AG08396 (cell line): ENCODE results near the gene STYX.

ENCODE experiments used
- DNase-seq: peaks from one replicate; pipeline ENCODE4 v3.0.0; 2012; ENCODE audit warnings: low spot score, mixed read lengths

The STYX gene, protein sequence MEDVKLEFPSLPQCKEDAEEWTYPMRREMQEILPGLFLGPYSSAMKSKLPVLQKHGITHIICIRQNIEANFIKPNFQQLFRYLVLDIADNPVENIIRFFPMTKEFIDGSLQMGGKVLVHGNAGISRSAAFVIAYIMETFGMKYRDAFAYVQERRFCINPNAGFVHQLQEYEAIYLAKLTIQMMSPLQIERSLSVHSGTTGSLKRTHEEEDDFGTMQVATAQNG

DNA sequence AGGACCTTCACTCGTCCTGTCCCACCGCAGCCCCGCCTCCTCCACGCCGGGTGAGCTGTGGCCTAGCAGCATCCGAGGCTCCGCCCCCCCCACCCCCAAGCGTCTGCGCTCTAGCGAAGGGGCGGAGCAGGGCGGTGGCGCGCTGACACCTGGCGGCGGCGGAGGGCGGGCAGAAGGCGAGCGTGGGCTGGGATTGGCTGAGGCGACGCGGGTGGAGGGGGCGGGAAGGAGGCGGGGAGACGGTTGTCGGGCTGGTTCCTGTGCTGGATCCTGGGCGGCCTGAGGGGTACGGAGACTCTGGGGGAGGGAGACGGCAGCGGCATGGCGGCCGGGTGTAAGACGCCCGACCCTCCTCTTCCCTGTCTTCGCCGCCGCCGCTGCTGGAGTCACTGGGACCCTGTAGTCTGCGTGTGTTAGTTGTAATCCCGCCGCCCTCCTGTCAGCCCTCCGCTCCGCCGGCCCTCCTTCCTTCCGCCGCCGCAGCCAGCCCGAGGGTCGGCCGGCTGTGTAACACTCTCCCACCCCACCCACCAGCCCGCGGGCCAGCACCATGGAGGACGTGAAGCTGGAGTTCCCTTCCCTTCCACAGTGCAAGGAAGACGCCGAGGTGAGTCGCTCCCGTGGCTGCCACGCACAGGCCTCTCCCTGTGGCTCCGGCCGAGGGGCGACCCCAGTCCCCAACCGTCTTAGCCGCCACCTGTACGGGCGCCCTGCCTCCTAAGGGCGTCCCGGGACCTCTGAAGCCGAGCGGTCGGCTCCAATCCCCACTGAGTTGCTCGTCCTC, at the start of gene STYX:
Gene STYX, plus strand, starts transcription at position 242 of the 784 bp plus-strand sequence. Its CDS starts 309 bp downstream, at position 551.
- DNase-seq, result peak; percentile 96

DNA sequence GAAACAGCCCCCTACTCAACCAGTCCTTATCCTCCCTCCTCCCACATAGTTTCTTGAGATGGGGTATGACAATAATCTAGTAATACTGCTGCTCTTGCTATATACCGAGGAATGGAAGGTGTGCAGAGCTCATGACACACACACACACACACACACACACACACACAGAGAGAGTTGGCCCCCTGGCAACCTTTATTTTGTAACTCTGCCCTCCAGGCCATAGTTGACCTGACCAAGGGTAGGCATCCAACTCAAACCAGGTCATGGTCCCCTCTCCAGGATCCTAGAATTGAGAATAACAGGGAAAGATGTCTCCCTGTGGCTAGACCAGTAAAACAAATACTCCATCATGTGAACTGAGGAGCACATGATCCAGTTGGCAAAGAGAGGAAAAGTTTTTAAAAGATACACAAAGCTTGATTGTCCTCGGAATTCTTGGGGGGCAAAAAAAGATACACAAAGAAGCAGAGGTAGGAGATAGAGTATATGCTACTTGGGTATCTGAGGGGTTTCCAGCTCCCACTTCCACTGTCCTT, 45.9 kb upstream of the STYX start:
- DNase-seq, result no peak

DNA sequence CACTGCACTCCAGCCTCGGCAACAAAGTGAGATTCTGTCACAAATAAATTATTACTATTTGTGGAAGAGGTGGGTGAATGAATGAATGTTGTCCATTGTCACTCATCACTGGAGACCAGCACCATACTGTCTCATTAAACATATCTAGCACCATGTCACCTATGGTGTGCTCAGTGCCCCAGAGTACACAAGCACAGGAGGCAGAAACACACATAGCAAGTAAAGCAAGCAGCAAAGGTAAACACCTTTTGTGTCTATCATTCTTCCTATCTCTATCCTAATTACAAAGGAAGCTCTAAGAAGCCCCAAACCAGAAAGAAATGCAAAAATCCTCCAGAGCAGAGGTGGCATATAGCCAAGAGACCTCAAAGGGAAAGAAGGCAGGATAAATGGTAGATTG, 43.8 kb upstream of the STYX start:
- no peak for DNase-seq

DNA sequence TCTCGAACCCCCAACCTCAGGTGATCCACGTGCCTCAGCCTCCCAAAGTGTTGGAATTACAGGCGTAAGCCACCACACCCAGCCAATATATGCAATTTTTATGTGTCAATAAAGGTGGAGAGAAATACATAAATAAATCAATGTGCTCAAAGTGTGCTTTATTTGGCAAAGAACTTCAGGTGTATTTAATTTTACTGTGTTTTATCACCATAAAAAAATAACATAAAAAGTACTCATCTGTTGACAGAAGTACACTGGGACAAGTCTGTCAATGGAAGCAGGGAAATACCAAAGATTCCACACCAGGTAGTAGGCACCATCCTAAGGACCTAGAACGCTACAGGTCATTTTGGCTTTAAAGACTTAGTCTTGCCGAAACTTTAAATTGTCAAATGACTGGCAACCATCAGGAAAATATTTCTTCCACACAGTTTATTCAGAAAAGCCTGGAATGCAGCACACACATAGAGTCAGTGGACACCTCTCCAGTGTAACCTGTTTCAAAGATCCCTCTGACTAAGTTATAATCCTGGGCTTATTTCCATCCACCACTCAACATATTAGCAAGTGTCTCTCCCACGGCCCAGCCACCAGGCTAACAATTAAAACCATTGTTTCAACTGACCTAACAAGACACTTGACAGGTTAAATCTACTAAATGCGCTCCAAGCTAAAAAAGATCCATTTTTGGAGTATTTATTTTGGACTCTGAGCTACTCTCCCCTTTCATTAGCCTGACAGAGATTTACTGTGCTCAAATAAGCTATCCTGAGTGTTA, 38.8 kb upstream of the STYX start:
- DNase-seq, result no peak

DNA sequence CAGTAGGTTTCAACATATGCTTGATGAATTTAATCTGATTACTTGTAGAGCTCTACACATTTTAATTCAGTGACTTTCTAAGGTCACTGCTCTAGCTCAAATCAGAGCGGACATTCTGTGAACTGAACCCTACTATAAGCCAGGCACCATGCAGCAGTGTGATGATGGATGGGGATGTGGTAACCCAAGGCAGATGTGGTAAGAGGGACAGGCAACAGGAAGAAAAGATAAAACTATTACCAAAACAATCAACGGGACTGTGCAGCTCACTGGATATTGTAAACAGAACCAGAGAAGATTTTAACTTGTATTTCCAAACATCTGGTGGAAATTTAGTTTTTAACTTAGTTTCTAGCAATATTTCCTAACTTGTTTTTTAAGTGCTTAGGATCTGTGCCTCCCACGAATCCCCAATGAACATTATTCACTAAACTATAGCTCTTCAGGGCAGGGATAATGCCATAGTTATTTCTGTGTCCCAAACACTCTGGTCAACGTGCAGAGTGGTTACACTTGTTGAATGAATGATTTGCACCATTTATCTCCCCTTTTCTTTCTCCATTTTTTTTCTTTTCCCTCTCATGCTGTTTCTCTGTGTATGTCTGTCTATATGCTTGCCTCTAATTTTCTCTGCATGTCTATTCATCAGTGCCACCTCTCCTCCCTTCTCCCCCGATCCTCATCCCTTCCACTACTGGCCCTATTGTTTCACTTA, 37.6 kb upstream of the STYX start:
- DNase-seq, result peak; percentile 34

DNA sequence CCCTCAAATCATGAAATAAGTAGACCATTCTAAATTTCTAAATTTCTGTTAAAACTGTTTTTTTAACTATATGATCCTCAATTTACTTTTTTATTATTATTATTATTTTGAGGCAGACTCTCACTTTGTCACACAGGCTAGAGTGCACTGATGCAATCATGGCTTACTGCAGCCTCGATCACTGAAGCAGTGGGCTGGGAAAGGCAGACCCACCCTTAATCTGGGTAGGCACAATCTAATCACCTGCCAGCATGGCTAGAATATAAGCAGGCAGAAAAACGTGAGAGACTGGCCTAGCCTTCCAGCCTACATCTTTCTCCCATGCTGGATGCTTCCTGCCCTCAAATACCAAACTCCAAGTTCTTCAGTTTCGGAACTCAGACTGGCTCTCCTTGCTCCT, 36.9 kb upstream of the STYX start:
- DNase-seq, result no peak

DNA sequence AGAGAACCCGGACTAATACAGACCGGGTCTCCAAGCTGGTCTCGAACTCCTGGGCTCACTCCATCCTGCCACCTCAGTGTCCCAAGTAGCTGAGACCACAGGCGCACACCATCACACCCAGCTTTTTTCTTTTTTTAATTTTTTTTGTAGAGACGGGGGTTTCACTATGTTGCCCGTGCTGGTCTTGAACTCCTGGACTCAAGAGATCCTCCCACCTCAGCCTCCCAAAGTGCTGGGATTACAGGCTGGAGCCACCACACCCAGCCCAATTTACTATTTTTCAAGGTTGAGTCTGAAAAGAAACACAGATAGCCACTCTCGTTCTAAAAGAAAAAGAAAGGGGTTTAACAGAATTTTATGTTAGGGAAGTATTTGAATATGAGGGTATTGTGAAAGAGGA, 36.4 kb upstream of the STYX start:
- DNase-seq, result no peak

DNA sequence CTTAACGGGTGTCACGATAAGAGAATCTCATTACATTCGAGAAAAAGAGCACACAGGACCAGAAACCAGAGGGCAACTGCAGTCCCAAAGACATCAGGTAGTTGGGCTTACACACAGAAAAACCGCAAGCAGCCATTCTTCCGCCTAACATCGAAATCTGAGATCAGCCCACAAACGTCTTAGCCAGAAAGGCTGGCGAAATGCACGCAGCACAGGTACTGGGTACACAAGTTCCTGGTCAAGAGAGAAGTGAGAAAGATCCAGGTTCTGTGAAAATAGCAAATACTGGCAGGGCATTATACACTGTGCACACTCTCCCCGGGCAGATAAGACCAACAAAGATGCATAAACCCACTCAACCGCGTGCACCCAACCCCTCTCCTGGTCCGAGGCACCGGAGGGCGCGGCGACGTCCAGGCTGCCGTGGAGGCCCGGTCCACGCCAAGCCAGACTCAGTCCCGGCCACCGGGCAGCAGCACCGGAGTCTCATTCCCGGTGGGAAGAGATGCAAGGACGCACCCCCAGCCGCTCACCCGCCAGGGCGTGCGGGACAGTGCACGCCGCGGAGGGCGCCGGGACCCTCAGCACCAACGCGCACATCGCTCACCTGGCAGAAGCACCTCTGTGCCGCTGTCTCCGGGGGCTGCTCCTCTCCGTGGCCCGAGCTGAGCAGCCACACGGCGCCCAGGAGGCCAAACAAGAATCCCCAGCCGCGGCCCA, 35.0 kb upstream of the STYX start:
- peak; percentile 27 for DNase-seq

DNA sequence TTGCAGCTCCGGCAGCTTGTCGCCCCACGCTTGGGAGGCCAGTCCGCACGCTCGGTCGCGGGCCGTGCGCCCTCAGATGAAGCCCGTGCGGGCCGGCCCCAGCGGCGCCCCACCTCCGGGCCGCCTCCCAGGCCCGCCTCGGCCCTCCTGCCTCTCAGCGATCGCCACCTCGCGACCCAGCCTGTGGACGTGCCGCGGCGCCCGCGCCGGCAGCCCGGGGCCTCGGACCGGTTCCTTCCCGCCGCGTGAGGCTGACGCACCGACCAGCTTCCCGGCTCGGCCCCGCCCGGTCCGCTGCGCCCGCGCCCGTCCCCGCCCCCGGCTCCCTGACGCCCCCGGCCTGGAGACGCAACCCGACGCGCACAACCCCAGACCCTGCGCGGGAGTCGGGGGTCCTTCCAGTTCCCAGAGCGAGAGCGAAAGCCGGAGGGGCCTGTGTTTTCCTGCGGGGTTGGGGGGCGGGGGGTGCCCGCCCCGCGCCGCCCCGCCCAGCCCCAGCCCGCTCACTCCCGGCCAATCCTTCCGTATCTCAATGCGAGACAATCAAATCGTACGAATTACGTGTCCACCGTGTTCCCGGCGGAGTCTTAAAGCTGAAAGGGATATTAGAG, 34.4 kb upstream of the STYX start, which contains the start of gene ERO1A:
Gene ERO1A, minus strand, starts transcription at position 78 of the 611 bp plus-strand sequence. Its CDS starts 77 bp downstream, at position 1.
- DNase-seq, result peak; percentile 88

DNA sequence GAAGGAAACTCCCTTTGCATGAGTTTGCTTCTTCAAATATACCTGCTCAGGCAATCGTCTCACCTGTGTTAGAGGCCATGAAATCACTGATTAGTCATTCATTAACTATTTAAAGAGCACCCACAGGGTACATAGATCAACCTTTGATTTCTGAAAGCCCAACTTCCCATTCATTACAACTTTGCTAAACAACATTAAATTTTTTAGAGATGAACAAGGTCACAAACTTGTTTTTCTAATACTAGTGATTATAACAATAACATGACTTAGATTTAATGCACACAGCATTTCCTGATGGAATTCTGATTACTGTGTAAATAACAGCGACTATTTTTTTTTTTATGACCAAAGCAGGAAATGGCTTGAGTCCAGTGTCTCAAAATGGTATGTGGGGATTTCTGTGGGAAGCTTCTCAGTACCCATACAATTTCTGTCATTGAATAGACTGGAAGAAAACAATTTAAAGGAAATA, 29.2 kb upstream of the STYX start:
- no peak for DNase-seq

DNA sequence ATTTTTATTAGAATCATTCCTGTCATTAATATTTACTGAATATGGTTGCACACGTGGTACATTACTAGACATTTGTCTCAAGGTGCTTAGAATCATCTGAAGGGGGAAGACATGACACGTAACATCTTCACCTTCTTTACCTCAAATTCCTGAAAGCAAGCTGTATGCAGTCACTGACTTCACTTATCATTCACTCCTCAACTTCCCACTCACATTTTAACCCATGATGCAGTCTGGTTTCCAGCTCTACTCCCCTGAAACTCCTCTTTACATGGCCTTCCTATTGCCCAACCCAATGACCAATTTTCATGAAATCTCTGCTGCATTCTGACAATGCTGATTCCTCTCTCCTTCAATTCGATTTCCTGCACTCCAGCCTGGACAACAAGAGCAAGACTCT, 28.7 kb upstream of the STYX start:
- no peak for DNase-seq

DNA sequence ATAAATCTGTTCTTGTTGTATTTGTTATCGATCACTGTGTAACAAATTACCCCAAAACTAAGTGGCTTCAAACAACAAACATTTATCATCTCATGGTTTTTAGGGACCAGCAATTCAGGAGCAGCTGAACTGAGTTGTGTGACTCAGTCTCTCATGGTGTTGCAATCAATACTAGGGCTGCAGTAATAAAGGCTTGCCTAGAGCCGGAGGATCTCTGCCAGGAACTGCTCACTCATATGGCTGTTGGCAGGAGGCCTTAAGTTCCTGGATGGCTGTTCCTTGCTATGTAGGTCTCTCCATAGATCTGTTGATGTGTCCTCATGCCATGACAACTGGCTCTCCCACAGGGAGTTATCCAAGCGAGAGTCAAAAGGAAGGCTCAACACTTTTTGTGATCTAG, 26.7 kb upstream of the STYX start:
- peak; percentile 88 for DNase-seq

DNA sequence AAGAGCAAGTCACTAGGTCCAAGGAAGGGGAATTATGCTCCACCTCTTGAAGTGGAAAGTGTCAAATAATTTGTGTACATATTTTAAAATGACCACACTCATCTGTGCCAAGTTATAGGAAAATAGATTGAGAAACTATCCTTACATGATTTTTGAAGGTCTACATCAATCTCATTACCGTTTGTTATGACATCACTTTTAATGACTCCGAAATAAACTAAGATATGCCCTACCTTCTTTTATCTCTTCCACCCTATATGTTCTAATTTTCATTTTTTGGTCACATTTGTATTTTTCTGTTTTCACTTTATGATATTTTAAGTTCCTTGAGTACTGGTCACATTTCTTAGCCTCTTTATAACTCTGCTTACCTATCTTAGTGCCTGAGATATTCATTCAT, 26.3 kb upstream of the STYX start:
- no peak for DNase-seq

DNA sequence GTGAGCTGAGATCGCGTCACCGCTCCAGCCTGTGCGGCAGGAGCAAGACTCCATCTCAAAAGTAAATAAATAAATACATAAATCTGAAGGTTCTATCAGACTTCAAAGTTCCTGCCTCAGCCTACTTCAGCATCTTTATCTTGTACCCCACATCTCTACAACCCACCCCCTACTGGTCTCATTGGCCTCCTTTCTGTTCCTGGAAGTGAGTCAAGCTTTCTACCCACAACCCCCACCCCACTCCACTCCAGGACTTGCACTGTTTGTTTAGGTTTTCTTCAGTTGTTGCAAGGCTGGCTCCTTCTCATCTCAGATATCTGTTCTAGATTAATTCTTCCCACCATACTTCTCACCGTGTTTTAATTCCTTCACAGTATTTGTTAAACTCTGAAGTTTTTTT, 23.7 kb upstream of the STYX start:
- no peak for DNase-seq

DNA sequence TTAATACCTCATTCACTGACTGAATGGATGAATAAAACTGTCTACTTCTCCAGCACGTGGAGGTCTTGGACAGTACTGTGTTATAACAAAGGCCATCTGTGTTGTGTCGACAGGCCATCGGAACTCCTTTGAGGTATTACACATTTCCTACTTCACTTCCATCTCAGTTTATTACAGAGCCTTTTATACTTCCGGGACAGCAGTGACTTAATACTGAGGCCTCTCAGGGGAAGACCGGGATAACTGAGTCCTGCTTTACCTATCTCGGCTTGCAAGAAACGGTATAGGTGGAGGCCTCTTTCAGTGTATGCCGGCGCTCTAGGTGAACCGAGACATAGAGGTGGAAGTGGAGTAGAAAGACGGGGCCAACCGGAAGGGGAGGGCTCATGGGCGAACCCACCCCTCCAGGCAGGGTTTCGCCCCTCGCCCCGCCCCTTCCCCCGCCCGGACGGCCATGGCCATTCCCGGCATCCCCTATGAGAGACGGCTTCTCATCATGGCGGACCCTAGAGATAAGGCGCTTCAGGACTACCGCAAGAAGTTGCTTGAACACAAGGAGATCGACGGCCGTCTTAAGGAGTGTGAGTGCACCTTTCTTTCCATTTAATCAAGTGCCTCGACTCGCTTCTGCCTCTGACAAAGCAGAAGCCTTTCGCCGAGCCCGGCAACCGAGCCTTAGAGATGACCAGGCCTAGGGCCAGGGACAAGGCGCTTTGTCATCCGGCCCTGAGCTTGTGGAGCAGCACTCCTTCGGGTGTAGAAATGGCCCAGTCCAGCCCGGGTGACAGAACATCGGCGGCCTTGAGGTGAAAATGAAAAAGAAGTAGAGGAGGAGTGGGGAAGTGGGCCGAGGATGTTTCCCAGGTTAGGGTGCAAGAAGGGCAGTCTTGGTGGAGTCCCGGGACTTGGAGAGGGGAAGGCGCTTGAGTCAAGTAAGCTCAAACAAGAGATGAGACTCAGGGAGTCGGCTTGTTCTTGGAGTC, 23.0 kb upstream of the STYX start, which contains the start of gene PSMC6:
Gene PSMC6, plus strand, starts transcription at position 477 of the 983 bp plus-strand sequence. Its CDS starts 20 bp downstream, at position 497.
- DNase-seq, result peak; percentile 91

DNA sequence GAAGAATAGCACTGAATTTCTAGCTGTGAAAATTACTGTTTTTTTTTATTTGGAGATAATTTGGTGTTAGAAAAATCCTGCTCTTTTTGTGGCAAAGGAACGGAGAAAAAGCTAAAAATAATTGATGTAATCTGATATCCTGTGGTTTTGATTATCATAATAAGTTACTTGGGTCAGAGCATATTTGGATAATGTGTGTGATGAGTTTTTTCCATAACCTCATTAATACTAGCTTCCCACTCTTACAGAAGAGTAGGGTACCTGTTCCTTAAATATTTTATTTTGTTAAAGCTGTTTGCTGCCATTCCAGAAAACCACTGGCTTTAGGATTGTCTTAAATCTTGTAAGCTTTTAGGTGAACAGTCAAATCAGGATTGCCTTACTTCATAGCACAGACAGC, 18.3 kb upstream of the STYX start:
- no peak for DNase-seq

DNA sequence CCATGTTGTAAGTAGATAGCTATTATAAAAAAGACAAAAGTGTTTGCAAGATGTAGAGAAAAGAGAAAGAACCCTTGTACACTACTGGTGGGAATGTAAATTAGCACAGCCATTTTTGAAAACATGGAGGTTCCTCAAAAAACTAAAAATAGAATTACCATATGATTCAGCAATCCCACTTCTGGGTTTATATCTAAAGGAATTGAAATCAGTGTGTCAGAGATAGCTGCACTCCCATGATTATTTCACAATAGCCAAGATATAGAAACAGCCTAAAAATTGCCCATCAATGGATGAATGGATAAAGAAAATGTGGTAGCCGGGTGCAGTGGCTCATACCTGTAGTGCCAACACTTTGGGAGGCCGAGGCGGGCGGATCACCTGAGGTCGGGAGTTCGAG, 13.8 kb upstream of the STYX start:
- DNase-seq, result no peak

DNA sequence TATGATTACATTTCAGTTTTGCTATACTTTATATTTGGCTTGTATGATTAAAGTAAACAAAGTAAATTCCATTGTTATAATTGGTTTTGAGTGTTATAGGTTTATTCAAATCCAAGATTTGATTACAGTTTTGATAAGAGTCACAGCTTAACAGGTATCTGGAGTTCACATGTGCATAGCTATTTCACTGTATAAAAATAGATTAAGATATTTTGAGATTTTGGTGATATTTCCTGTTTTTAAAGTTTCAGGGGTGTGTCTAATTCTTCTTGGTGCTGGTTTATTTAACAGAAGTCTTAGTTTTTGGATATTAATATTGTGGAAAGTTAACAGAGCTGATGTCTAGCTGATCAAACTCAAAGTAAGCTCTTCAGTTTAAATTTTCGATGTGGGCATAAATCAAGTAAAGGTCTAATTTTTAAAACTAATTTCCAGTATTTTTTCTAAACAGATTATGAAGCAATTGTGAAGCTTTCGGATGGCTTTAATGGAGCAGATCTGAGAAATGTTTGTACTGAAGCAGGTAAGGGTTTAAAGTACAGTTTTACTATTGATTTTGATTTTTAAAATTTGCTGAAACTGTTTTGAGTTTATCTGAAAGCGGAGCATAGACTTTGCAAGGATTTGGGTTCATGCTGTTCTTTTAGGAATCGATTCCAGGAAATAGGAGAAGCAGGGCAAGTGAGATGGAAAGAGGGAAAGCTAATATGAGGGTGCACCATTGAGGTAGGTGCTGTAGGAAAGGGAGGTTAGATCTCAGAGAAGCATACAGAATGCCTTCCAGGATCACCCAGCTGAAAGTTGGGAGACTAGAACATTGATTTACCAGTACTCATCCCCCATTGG, 6.2 kb upstream of the STYX start:
- no peak for DNase-seq

DNA sequence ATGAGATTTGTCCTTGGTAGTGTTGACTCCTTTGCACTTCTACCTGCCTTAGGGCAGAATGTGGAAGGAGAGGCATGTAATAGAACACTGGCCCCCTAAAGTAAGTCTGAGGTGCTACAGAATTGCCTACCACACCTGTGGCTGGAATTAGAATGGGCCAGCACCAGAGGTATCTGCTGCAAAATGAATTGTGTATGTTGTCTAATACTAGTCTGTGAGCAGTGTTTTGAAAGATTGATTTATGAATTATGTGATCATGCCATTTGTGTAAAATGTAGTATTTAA, 5.7 kb upstream of the STYX start:
- no peak for DNase-seq
